CD4-positive, alpha-beta memory T cell (primary cell): ENCODE data around the gene TRMO. TPM values are rescaled to one million over a fixed set of nuclear protein-coding genes. Genes with fewer than 3 reads are reported as not detected.
A peak's percentile ranks its signal among the peaks of the same experiment; 100 is the strongest.

Source experiments
- CTCF ChIA-PET: fragments of 350-600 bp; sonication (Branson Sonifier 250); formaldehyde crosslinking; loops from one replicate; lab custom pipeline; 2021; ENCODE audit warnings: inconsistent platforms; ENCODE audit not compliant: partially characterized antibody; lab: Charles Lee
- POLR2A ChIA-PET: fragments of 350-600 bp; sonication (Branson Sonifier 250); formaldehyde crosslinking; loops from one replicate; lab custom pipeline; 2021; ENCODE audit not compliant: partially characterized antibody; lab: Charles Lee
- DNase-seq, 5 donors: peaks; one replicate each; pipeline versions ENCODE4 v3.0.0 to v3.0.0-alpha.2; 2020 to 2022; ENCODE audit warnings: mixed read lengths in 1 of 5
- H3K27ac ChIP-seq: one replicate; pipeline ENCODE4 v1.7.0; 2013; ENCODE audit warnings: low read depth, low read length
- H3K27me3 ChIP-seq: 2 replicates; pipeline ENCODE4 v1.7.0; 2013; ENCODE audit warnings: mild to moderate bottlenecking, low read length, moderate library complexity; ENCODE audit not compliant: insufficient read depth
- H3K36me3 ChIP-seq: 2 replicates; pipeline ENCODE4 v1.7.0; 2013; ENCODE audit warnings: mild to moderate bottlenecking, low read length, moderate library complexity; ENCODE audit not compliant: insufficient read depth
- H3K4me1 ChIP-seq: 2 replicates; pipeline ENCODE4 v1.7.0; 2013; ENCODE audit warnings: mild to moderate bottlenecking, low read length, moderate library complexity; ENCODE audit not compliant: insufficient read depth
- H3K4me3 ChIP-seq, 2 donors: one replicate each; pipeline ENCODE4 v1.7.0; 2013; ENCODE audit warnings: low read length in 2 of 2, mild to moderate bottlenecking in 1 of 2
- H3K9me3 ChIP-seq, 2 donors: one replicate each; pipeline ENCODE4 v1.7.0; 2013; ENCODE audit warnings: low read length in 2 of 2, control low read depth in 1 of 2; ENCODE audit not compliant: control insufficient read depth in 1 of 2
- H3K27ac Mint-ChIP-seq, 7 donors: one replicate each; pipeline ENCODE4 v1.8.0; 2020 to 2021; ENCODE audit warnings: mixed read lengths in 7 of 7, mild to moderate bottlenecking in 6 of 7, inconsistent platforms in 3 of 7, moderate library complexity in 3 of 7
- H3K27me3 Mint-ChIP-seq, 2 donors: one replicate each; pipeline ENCODE4 v1.8.0; 2020 to 2021; ENCODE audit warnings: mixed read lengths in 2 of 2
- H3K36me3 Mint-ChIP-seq, 2 donors: one replicate each; pipeline ENCODE4 v1.8.0; 2020 to 2021; ENCODE audit warnings: mixed read lengths in 2 of 2, inconsistent platforms in 1 of 2, mild to moderate bottlenecking in 1 of 2
- H3K4me1 Mint-ChIP-seq, 4 donors: one replicate each; pipeline ENCODE4 v1.8.0; 2020 to 2021; ENCODE audit warnings: mixed read lengths in 4 of 4, mild to moderate bottlenecking in 1 of 4
- H3K4me3 Mint-ChIP-seq, 8 donors: one replicate each; pipeline ENCODE4 v1.8.0; 2020 to 2021; ENCODE audit warnings: mixed read lengths in 8 of 8, mild to moderate bottlenecking in 7 of 8, moderate library complexity in 6 of 8, inconsistent platforms in 3 of 8
- H3K9me3 Mint-ChIP-seq, 8 donors: one replicate each; pipeline ENCODE4 v1.8.0; 2020 to 2021; ENCODE audit warnings: mixed read lengths in 8 of 8, mild to moderate bottlenecking in 5 of 8, inconsistent platforms in 3 of 8, moderate library complexity in 1 of 8
- intact Hi-C: fragments of 100-400 bp; cut with micrococcal nuclease; formaldehyde crosslinking; loops from one replicate; pipeline ENCODE4 v1.15.1; 2023
- polyA plus RNA-seq, 2 donors: library from polyadenylated mRNA; unstranded; fragments of 300-500 nt; fragmentation: Illumina TruSeq; gene quantifications; one replicate each; pipeline ENCODE4 v1.2.3, GENCODE V29; 2021
- total RNA-seq, 2 experiments: library from RNA; stranded (reverse); gene quantifications; one replicate each; pipeline ENCODE4 v1.2.3, GENCODE V29; 2021

Gene TRMO
- total and polyA plus RNA-seq, 4 experiments from 2014 or later = 21.7 to 59.5 (median 41.4) TPM

- peak overlapping the region in 2 of 7 donors; percentile 46 for H3K27ac Mint-ChIP-seq
- H3K4me1 Mint-ChIP-seq = peaks cover 3 to 23% (median 7%) of the 10 kb centered on the region in 4 donors
- Histone ChIP-seq H3K9me3 (no peaks in the 10 kb centered on the region), H3K4me3 (no peak overlapping the region), H3K36me3 (no peaks in the 10 kb centered on the region), H3K27ac (no peak overlapping the region), H3K4me1 (peaks cover 9% of the 10 kb centered on the region), H3K27me3 (no peaks in the 10 kb centered on the region)
- ChIA-PET CTCF (interaction anchor here (0.9 to 10.0 kb wide), 8 partner anchors 11 to 186 kb away, joined by 3 to 312 read pairs (median 17); partner anchors contain the start of gene TRMO), POLR2A (interaction anchor here (1.8 to 5.8 kb wide), 3 partner anchors 11 to 31 kb away, joined by 9 to 54 read pairs (median 47); partner anchors contain the start of gene TRMO)
- H3K9me3 Mint-ChIP-seq = peaks cover 0 to 19% (median 13%) of the 10 kb centered on the region in 8 donors
- no peak for DNase-seq
- intact Hi-C loops = no loop called here
- H3K36me3 Mint-ChIP-seq = peaks cover 26 to 35% of the 10 kb centered on the region in 2 donors
- no peaks in the 10 kb centered on the region for H3K27me3 Mint-ChIP-seq
- H3K4me3 Mint-ChIP-seq = no peak overlapping the region
These were observed 30.6 kb downstream of the TRMO start for GRCh38 chr9:97891736-97892135.

- H3K27me3 ChIP-seq = no peaks in the 10 kb centered on the region
- no peaks in the 10 kb centered on the region for H3K9me3 ChIP-seq
- Mint-ChIP-seq H3K36me3 (peaks cover 18 to 27% of the 10 kb centered on the region in 2 donors), H3K4me3 (no peak overlapping the region), H3K27me3 (no peaks in the 10 kb centered on the region), H3K27ac (peak overlapping the region in 3 of 7 donors; percentile 32 to 63 (median 58)), H3K9me3 (peaks cover 0 to 19% (median 13%) of the 10 kb centered on the region in 8 donors), H3K4me1 (peaks cover 2 to 14% (median 5%) of the 10 kb centered on the region in 4 donors)
- DNase-seq = peak; percentile 52 to 61 (median 56)
- POLR2A ChIA-PET = interaction anchor here (0.7 to 5.8 kb wide), 9 partner anchors 13 to 193 kb away, joined by 3 to 54 read pairs (median 4); partner anchors contain the start of genes TRMO and XPA
- no peak overlapping the region for H3K4me3 ChIP-seq
- peaks cover 9% of the 10 kb centered on the region for H3K4me1 ChIP-seq
- intact Hi-C loops = loop anchor here (1.0 kb wide), 4 partner anchors 11 to 373 kb away; no protein-coding TSS in a partner anchor
- H3K36me3 ChIP-seq = no peaks in the 10 kb centered on the region
- CTCF ChIA-PET = interaction anchor here (0.6 to 10.0 kb wide), 30 partner anchors 11 to 374 kb away, joined by 3 to 312 read pairs (median 4); partner anchors contain the start of genes ANP32B and TRMO
- H3K27ac ChIP-seq = no peak overlapping the region
These were observed 32.1 kb downstream of the TRMO start for GRCh38 chr9:97889941-97890887.

GRCh38 chr9:97880336-97880735, 42.0 kb downstream of the TRMO start:
- Histone ChIP-seq H3K4me1 (no peaks in the 10 kb centered on the region), H3K9me3 (no peaks in the 10 kb centered on the region), H3K4me3 (no peak overlapping the region), H3K27me3 (no peaks in the 10 kb centered on the region), H3K27ac (no peak overlapping the region), H3K36me3 (no peaks in the 10 kb centered on the region)
- no peaks in the 10 kb centered on the region for H3K27me3 Mint-ChIP-seq
- H3K4me1 Mint-ChIP-seq = no peaks in the 10 kb centered on the region
- CTCF ChIA-PET = interaction anchor here (0.7 to 5.3 kb wide), 5 partner anchors 10 to 40 kb away, joined by 3 to 26 read pairs (median 3); no protein-coding TSS in a partner anchor
- H3K36me3 Mint-ChIP-seq = peaks cover 0 to 8% of the 10 kb centered on the region in 2 donors
- peaks cover 0 to 1% (median 0%) of the 10 kb centered on the region in 8 donors for H3K9me3 Mint-ChIP-seq
- no peak overlapping the region for H3K27ac Mint-ChIP-seq
- no peak overlapping the region for H3K4me3 Mint-ChIP-seq
- POLR2A ChIA-PET = interaction anchor here (1.5 kb wide), 1 partner anchor 25 kb away, joined by 3 read pairs; no protein-coding TSS in a partner anchor
- intact Hi-C loops = no loop called here
- DNase-seq = no peak

GRCh38 chr9:97876061-97876460, 46.2 kb downstream of the TRMO start:
- H3K4me1 Mint-ChIP-seq = no peaks in the 10 kb centered on the region

GRCh38 chr9:97875111-97875510, 47.2 kb downstream of the TRMO start:
- Histone ChIP-seq H3K4me1 (no peaks in the 10 kb centered on the region), H3K27ac (no peak overlapping the region), H3K36me3 (no peaks in the 10 kb centered on the region), H3K27me3 (no peaks in the 10 kb centered on the region), H3K9me3 (no peaks in the 10 kb centered on the region), H3K4me3 (no peak overlapping the region)
- no peak overlapping the region for H3K4me3 Mint-ChIP-seq
- H3K36me3 Mint-ChIP-seq = peaks cover 2 to 18% of the 10 kb centered on the region in 2 donors
- CTCF ChIA-PET = interaction anchor here (0.9 kb wide), 1 partner anchor 15 kb away, joined by 3 read pairs; no protein-coding TSS in a partner anchor
- H3K27ac Mint-ChIP-seq = peak overlapping the region in 1 of 7 donors; percentile 32
- DNase-seq = no peak
- no peaks in the 10 kb centered on the region for H3K4me1 Mint-ChIP-seq
- peaks cover under 1 to 1% of the 10 kb centered on the region in 2 donors for H3K27me3 Mint-ChIP-seq
- peaks cover 0 to 1% (median 0%) of the 10 kb centered on the region in 8 donors for H3K9me3 Mint-ChIP-seq
- POLR2A ChIA-PET = no interaction called here
- intact Hi-C loops = no loop called here

More at GRCh38 chr9:97876061-97876460, 46.2 kb downstream of the TRMO start:
- Histone ChIP-seq H3K4me3 (no peak overlapping the region), H3K27ac (no peak overlapping the region), H3K4me1 (no peaks in the 10 kb centered on the region), H3K27me3 (no peaks in the 10 kb centered on the region), H3K36me3 (no peaks in the 10 kb centered on the region), H3K9me3 (no peaks in the 10 kb centered on the region)
- ChIA-PET POLR2A (no interaction called here), CTCF (no interaction called here)
- Mint-ChIP-seq H3K4me3 (no peak overlapping the region), H3K27me3 (peaks cover 0 to 1% of the 10 kb centered on the region in 2 donors), H3K9me3 (peaks cover 0 to 1% (median 0%) of the 10 kb centered on the region in 8 donors), H3K36me3 (peaks cover 2 to 17% of the 10 kb centered on the region in 2 donors), H3K27ac (no peak overlapping the region)
- no peak for DNase-seq
- intact Hi-C loops = no loop called here

GRCh38 chr9:97874624-97875023, 47.7 kb downstream of the TRMO start:
- ChIA-PET CTCF (interaction anchor here (0.9 kb wide), 1 partner anchor 16 kb away, joined by 3 read pairs; no protein-coding TSS in a partner anchor), POLR2A (no interaction called here)
- Mint-ChIP-seq H3K36me3 (peaks cover 2 to 18% of the 10 kb centered on the region in 2 donors), H3K27ac (no peak overlapping the region), H3K4me3 (no peak overlapping the region), H3K9me3 (peaks cover 0 to 1% (median 0%) of the 10 kb centered on the region in 8 donors), H3K27me3 (peaks cover 1% of the 10 kb centered on the region in 2 donors), H3K4me1 (no peaks in the 10 kb centered on the region)
- DNase-seq = no peak
- Histone ChIP-seq H3K4me3 (no peak overlapping the region), H3K27ac (no peak overlapping the region), H3K9me3 (no peaks in the 10 kb centered on the region), H3K27me3 (no peaks in the 10 kb centered on the region), H3K36me3 (no peaks in the 10 kb centered on the region), H3K4me1 (no peaks in the 10 kb centered on the region)
- intact Hi-C loops = no loop called here
